Adrenal gland (tissue), 12 donors: ENCODE data around the gene SRPK3. TPM values are rescaled to one million over a fixed set of nuclear protein-coding genes. Genes with fewer than 3 reads are reported as not detected.

Experiments used
- DNase-seq, 7 donors: peaks; one replicate each; pipeline ENCODE4 v3.0.0-alpha.2; 2019 to 2020
- H3K27ac ChIP-seq, 5 donors: fragments of 200-600 bp; sonication (generic) in 4 of 5; 1 replicate in 3 of 5; 2 replicates in 2 of 5; pipeline versions ENCODE4 v1.5.1 to v1.8.0; 2016 to 2020; ENCODE audit warnings: mild to moderate bottlenecking in 1 of 5
- H3K27me3 ChIP-seq: fragments of 200-600 bp; 2 replicates; pipeline ENCODE4 v1.8.0; 2021
- H3K36me3 ChIP-seq, 2 donors: fragments of 200-600 bp; replicated peaks in 1 of 2; 1 replicate in 1 of 2; 2 replicates in 1 of 2; pipeline versions ENCODE4 v1.5.1 to v1.8.0; 2018 to 2022
- H3K4me1 ChIP-seq, 2 donors: fragments of 200-600 bp; replicated peaks in 1 of 2; 1 replicate in 1 of 2; 2 replicates in 1 of 2; pipeline versions ENCODE4 v1.5.1 to v1.8.0; 2018 to 2021
- H3K4me3 ChIP-seq, 4 donors: fragments of 200-600 bp; sonication (generic) in 3 of 4; one replicate each; pipeline ENCODE4 v1.5.1; 2016 to 2018
- H3K9me3 ChIP-seq, 3 donors: fragments of 200-600 bp; sonication (generic) in 1 of 3; replicated peaks in 1 of 3; 1 replicate in 2 of 3; 2 replicates in 1 of 3; pipeline versions ENCODE4 v1.5.1 to v1.8.0; 2016 to 2021
- POLR2A ChIP-seq, 2 donors: fragments of 450-650 bp; IDR thresholded peaks; one replicate each; pipeline ENCODE4 v1.6.1; 2017; ENCODE audit warnings: antibody characterized with exemption in 2 of 2, mild to moderate bottlenecking in 2 of 2, moderate library complexity in 1 of 2
- WGBS, 4 donors: extraction: QIAGEN DNeasy Blood & Tissue Kit in 2 of 4; methylation state at CpG; one replicate each; pipeline versions ENCODE4 v1.1.5 to v1.1.7; 2013 to 2017; 5-methylcytosine and 5-hydroxymethylcytosine counted together
- intact Hi-C, 2 donors: fragments of 100-400 bp; cut with DNase I; formaldehyde crosslinking; loops; one replicate each; pipeline versions ENCODE4 v1.14.1 to v1.15.0; 2022 to 2023
- polyA plus RNA-seq, 3 donors: library from polyadenylated mRNA; stranded (reverse); fragments of 200-250 nt in 2 of 3; fragments of 350-450 nt in 1 of 3; fragmentation: Illumina TruSeq in 1 of 3; extraction: RNeasy Lipid Tissue Mini Kit (QIAGEN cat#74804) in 1 of 3; gene quantifications; one replicate each; pipeline ENCODE4 v1.2.3, GENCODE V29; 2013 to 2014
- total RNA-seq, 9 donors: library from RNA; depleted of rRNA in 4 of 9; stranded (reverse); fragments of >200 nt in 4 of 9; fragments of 120-200 nt in 1 of 9; fragmentation: NEBNext Ultra II Directional in 1 of 9; extraction: Animal tissue kit (Norgen Biotek cat#: 25700) in 1 of 9; gene quantifications; one replicate each; pipeline versions ENCODE4 v1.1.0 to v1.2.4, GENCODE V29; 2013 to 2023
- TF ChIP-seq, protein P1 (sequence below), 6 experiments: fragments of 450-650 bp in 4 of 6; fragments of 200-600 bp in 2 of 6; sonication (generic) in 1 of 6; IDR thresholded peaks; 1 replicate in 5 of 6; 2 replicates in 1 of 6; pipeline versions ENCODE4 v1.5.1 to v1.8.0; 2016 to 2021; ENCODE audit warnings: antibody characterized with exemption in 6 of 6, mild to moderate bottlenecking in 2 of 6, moderate library complexity in 1 of 6
- donor health status: healthy with polysubstance abuse.
- donor health status: Bipolar disorder and iron deficiency.
- donor health status: DM: yes; HTN: yes; CAD: no.
- donor health status: DM: no; HTN: no; CAD: no.
- donor health status: DM: no; HTN: no; CAD: no.
- donor health status: DM: yes; HTN: yes; CAD: no.

SRPK3 gene
- total and polyA plus RNA-seq, 12 donors = 0.14 to 20.5 (median 1.3) TPM; not detected in 1

DNA sequence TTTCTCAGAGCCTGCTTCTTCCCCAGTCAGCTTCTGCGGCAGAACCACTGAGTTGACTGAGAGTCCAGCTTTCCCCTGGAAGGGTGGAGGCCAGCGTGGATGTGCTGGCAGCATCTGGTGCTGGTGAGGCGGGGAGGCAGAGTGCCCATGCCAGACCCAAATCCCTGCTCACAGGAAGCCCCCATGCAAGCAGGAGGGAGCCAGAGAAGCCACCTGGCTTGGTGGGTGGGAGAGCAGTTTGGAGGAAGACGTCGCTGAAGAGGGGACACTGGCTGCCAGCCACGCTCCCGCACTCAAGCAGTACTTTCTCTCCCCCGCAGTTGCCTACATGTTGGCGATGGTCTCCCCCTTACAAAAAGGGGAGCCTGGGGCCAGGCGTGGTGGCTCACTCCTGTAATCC is 43.5 kb downstream of the SRPK3 start:
- no peaks in the 10 kb centered on the region for H3K9me3 ChIP-seq
- peaks cover 35% of the 10 kb centered on the region for H3K27me3 ChIP-seq
- no peaks in the 10 kb centered on the region for H3K36me3 ChIP-seq
- no peak for DNase-seq
- H3K27ac ChIP-seq = no peak overlapping the region
- 83 to 90% (median 89%) methylated on average over 10 of the region's 10 CpGs; no CpG with 5 or more reads in 1 of the 4 donors for WGBS, 4 donors
- H3K4me3 ChIP-seq = no peak overlapping the region
- intact Hi-C loops = no loop called here
- peaks cover 0 to 2% of the 10 kb centered on the region in 2 donors for H3K4me1 ChIP-seq
- TF ChIP-seq POLR2A (IDR thresholded peaks at IDR 0.05) = no peak
- TF ChIP-seq, protein P1, sequence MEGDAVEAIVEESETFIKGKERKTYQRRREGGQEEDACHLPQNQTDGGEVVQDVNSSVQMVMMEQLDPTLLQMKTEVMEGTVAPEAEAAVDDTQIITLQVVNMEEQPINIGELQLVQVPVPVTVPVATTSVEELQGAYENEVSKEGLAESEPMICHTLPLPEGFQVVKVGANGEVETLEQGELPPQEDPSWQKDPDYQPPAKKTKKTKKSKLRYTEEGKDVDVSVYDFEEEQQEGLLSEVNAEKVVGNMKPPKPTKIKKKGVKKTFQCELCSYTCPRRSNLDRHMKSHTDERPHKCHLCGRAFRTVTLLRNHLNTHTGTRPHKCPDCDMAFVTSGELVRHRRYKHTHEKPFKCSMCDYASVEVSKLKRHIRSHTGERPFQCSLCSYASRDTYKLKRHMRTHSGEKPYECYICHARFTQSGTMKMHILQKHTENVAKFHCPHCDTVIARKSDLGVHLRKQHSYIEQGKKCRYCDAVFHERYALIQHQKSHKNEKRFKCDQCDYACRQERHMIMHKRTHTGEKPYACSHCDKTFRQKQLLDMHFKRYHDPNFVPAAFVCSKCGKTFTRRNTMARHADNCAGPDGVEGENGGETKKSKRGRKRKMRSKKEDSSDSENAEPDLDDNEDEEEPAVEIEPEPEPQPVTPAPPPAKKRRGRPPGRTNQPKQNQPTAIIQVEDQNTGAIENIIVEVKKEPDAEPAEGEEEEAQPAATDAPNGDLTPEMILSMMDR (IDR thresholded peaks at IDR 0.05) = no peak

DNA sequence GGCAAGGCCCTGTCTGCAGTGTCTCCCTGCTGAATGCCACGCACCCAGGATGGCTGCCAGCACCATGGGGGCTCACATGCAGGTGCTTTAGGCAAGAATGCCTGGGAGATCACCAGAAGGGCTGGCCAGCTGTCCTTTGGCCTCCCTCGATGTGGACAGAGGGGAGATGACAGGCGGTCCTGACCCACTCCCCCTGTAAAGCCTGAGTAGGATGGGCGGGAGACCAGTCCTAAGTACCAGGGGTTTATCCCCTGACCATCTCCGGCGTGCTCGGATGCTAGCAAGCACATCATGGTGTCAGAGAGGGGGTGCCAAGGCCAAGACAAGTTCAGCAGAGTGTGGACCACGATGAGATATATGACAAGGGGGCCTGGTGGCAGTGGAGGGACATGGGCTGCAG is 44.2 kb downstream of the SRPK3 start:
- Histone ChIP-seq H3K27me3 (peaks cover 38% of the 10 kb centered on the region), H3K27ac (no peak overlapping the region), H3K9me3 (no peaks in the 10 kb centered on the region), H3K36me3 (no peaks in the 10 kb centered on the region), H3K4me3 (no peak overlapping the region), H3K4me1 (no peaks in the 10 kb centered on the region)
- TF ChIP-seq, protein P1 (IDR thresholded peaks at IDR 0.05) = no peak
- no peak for TF ChIP-seq POLR2A (IDR thresholded peaks at IDR 0.05)
- DNase-seq = no peak
- intact Hi-C loops = no loop called here
- 75 to 84% (median 78%) methylated on average over 6 to 8 of the region's 8 CpGs; no CpG with 5 or more reads in 1 of the 4 donors for WGBS, 4 donors

DNA sequence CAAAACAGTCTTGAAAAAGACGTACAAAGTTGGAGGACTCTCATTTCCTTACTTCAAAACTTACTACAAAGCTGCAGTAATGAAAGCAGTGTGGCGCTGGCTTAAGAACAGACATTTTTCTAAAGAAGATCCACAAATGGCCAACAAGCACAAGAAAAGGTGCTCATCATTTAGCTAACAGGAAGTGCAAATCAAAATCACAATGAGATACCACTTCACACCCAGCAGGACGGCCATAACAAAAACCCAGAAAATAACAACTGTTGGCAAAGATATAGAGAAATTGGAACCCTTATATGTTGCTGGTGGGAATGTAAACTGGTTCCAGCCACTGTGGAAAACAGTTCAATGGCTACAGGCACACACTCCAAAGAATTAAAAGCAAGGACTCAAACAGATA is 46.2 kb downstream of the SRPK3 start:
- TF ChIP-seq, protein P1 (IDR thresholded peaks at IDR 0.05) = no peak
- TF ChIP-seq POLR2A (IDR thresholded peaks at IDR 0.05) = no peak
- Histone ChIP-seq H3K9me3 (no peaks in the 10 kb centered on the region), H3K27me3 (peaks cover 41% of the 10 kb centered on the region), H3K36me3 (no peaks in the 10 kb centered on the region), H3K27ac (no peak overlapping the region), H3K4me3 (no peak overlapping the region), H3K4me1 (no peaks in the 10 kb centered on the region)
- intact Hi-C loops = no loop called here
- DNase-seq = no peak
- WGBS, 4 donors = 60 to 80% (median 75%) methylated on average over 3 of the region's 3 CpGs

DNA sequence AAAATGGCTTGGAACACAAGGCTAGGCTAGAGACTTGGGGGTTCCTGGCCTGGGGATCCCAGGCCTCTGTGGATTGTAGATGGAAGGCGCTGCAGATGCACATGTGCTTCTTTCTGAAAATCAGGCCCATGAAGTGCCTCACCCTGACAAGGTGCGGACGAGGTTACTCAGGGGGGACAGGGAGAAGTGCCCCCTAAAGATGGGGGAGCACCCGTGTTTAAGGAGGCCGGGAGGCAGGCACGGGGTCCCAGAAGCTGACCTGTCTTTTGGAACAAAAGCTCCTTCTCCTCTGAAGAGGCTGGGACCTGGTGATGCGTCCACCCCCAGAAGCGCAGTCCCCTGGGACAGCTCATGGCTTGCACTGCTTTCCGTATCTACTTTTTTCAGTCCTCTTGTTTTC is 47.1 kb downstream of the SRPK3 start:
- Histone ChIP-seq H3K27me3 (peaks cover 45% of the 10 kb centered on the region), H3K9me3 (no peaks in the 10 kb centered on the region), H3K4me1 (no peaks in the 10 kb centered on the region), H3K4me3 (no peak overlapping the region), H3K27ac (no peak overlapping the region), H3K36me3 (no peaks in the 10 kb centered on the region)
- intact Hi-C loops = no loop called here
- no peak for DNase-seq
- TF ChIP-seq, protein P1 (IDR thresholded peaks at IDR 0.05) = no peak
- TF ChIP-seq POLR2A (IDR thresholded peaks at IDR 0.05) = no peak
- WGBS, 4 donors = 57 to 100% (median 81%) methylated on average over 1 to 9 of the region's 9 CpGs
